Measurements from ENCODE around the gene RELN. TPM values are rescaled to one million over a fixed set of nuclear protein-coding genes. Genes with fewer than 3 reads are reported as not detected.

RELN gene
- total and polyA plus RNA-seq, 2 donors (not counting 1 experiment from before 2014, with no cell fraction given): 0.33 to 31.8 TPM

GRCh38 chr7:103626776-103627175 is 362.7 kb downstream of the RELN start:
- no peaks in the 10 kb centered on the region for H3K9me3 ChIP-seq (ENCODE audit: control insufficient read depth, insufficient read depth, low read depth, low read length)
- no peaks in the 10 kb centered on the region for H3K4me1 ChIP-seq (ENCODE audit: control insufficient read depth, extremely low read depth, insufficient read depth, low read length)
- no peak overlapping the region for H3K27ac ChIP-seq (ENCODE audit: insufficient read depth, low read length)
- no peaks in the 10 kb centered on the region for H4K20me1 ChIP-seq (ENCODE audit: control insufficient read depth, extremely low read depth, insufficient read depth, low read length)
- no peak overlapping the region for H3K4me2 ChIP-seq (ENCODE audit: extremely low read depth, insufficient read depth, low read length)
- H3K4me3 ChIP-seq (replicated peaks in 1 of 4; ENCODE audit: control extremely low read depth in 1 of 4, insufficient read depth in 1 of 4, low read depth in 3 of 4, low read length in 4 of 4): no peak overlapping the region
- no peak overlapping the region for H3K9ac ChIP-seq (ENCODE audit: insufficient read depth, low read length)
- TF ChIP-seq CTCF (conservative IDR thresholded peaks at IDR 0.05 in 1 of 2, IDR thresholded peaks at IDR 0.05 in 1 of 2; ENCODE audit: low read depth in 1 of 2, low read length in 2 of 2): no peak
- H3K79me2 ChIP-seq (ENCODE audit: control insufficient read depth, insufficient read depth, low read length): no peaks in the 10 kb centered on the region
- DNase-seq (ENCODE audit: low read depth in 2 of 2): peak in 1 of 2 donors; percentile 40
- H2AFZ ChIP-seq (ENCODE audit: low read length): no peak overlapping the region
- H3K36me3 ChIP-seq (ENCODE audit: control insufficient read depth, insufficient read depth, low read length): no peaks in the 10 kb centered on the region
- H3K27me3 ChIP-seq (ENCODE audit: control insufficient read depth, insufficient read depth, low read length): no peaks in the 10 kb centered on the region

GRCh38 chr7:103622274-103622673 is 367.2 kb downstream of the RELN start:
- Histone ChIP-seq H3K79me2 (ENCODE audit: control insufficient read depth, insufficient read depth, low read length) (no peaks in the 10 kb centered on the region), H3K4me3 (replicated peaks in 1 of 4; ENCODE audit: control extremely low read depth in 1 of 4, insufficient read depth in 1 of 4, low read depth in 3 of 4, low read length in 4 of 4) (no peak overlapping the region), H3K9ac (ENCODE audit: insufficient read depth, low read length) (no peak overlapping the region), H3K9me3 (ENCODE audit: control insufficient read depth, insufficient read depth, low read depth, low read length) (no peaks in the 10 kb centered on the region), H3K4me2 (ENCODE audit: extremely low read depth, insufficient read depth, low read length) (no peak overlapping the region), H4K20me1 (ENCODE audit: control insufficient read depth, extremely low read depth, insufficient read depth, low read length) (no peaks in the 10 kb centered on the region), H3K36me3 (ENCODE audit: control insufficient read depth, insufficient read depth, low read length) (no peaks in the 10 kb centered on the region), H3K4me1 (ENCODE audit: control insufficient read depth, extremely low read depth, insufficient read depth, low read length) (no peaks in the 10 kb centered on the region), H3K27me3 (ENCODE audit: control insufficient read depth, insufficient read depth, low read length) (no peaks in the 10 kb centered on the region), H2AFZ (ENCODE audit: low read length) (no peak overlapping the region), H3K27ac (ENCODE audit: insufficient read depth, low read length) (no peak overlapping the region)
- no peak for TF ChIP-seq EZH2 (IDR thresholded peaks at IDR 0.05; ENCODE audit: low read length, missing control alignments)
- TF ChIP-seq CTCF (conservative IDR thresholded peaks at IDR 0.05 in 1 of 2, IDR thresholded peaks at IDR 0.05 in 1 of 2; ENCODE audit: low read depth in 1 of 2, low read length in 2 of 2): no peak
- no peak for DNase-seq (ENCODE audit: low read depth in 2 of 2)

GRCh38 chr7:103613655-103614642 is 375.5 kb downstream of the RELN start:
- no peaks in the 10 kb centered on the region for H3K9me3 ChIP-seq (ENCODE audit: control insufficient read depth, insufficient read depth, low read depth, low read length)
- no peak overlapping the region for H3K4me2 ChIP-seq (ENCODE audit: extremely low read depth, insufficient read depth, low read length)
- peak in 1 of 2 donors; percentile 25 for DNase-seq (ENCODE audit: low read depth in 2 of 2)
- no peak overlapping the region for H3K9ac ChIP-seq (ENCODE audit: insufficient read depth, low read length)
- H2AFZ ChIP-seq (ENCODE audit: low read length): no peak overlapping the region
- H3K27ac ChIP-seq (ENCODE audit: insufficient read depth, low read length): no peak overlapping the region
- H3K36me3 ChIP-seq (ENCODE audit: control insufficient read depth, insufficient read depth, low read length): no peaks in the 10 kb centered on the region
- no peaks in the 10 kb centered on the region for H3K27me3 ChIP-seq (ENCODE audit: control insufficient read depth, insufficient read depth, low read length)
- H3K4me1 ChIP-seq (ENCODE audit: control insufficient read depth, extremely low read depth, insufficient read depth, low read length): no peaks in the 10 kb centered on the region
- H3K79me2 ChIP-seq (ENCODE audit: control insufficient read depth, insufficient read depth, low read length): no peaks in the 10 kb centered on the region
- no peaks in the 10 kb centered on the region for H4K20me1 ChIP-seq (ENCODE audit: control insufficient read depth, extremely low read depth, insufficient read depth, low read length)
- H3K4me3 ChIP-seq (replicated peaks in 1 of 4; ENCODE audit: control extremely low read depth in 1 of 4, insufficient read depth in 1 of 4, low read depth in 3 of 4, low read length in 4 of 4): no peak overlapping the region
- TF ChIP-seq EZH2 (IDR thresholded peaks at IDR 0.05; ENCODE audit: low read length, missing control alignments): no peak
- TF ChIP-seq CTCF (conservative IDR thresholded peaks at IDR 0.05 in 1 of 2, IDR thresholded peaks at IDR 0.05 in 1 of 2; ENCODE audit: low read depth in 1 of 2, low read length in 2 of 2): peak; percentile 26 to 42

All from fibroblast of lung (primary cell).